Stimulated activated naive CD8-positive, alpha-beta T cell treated with anti-CD3 and anti-CD28 coated beads, Interleukin-15, Interleukin-2, amounts not matched to agents 100 U/mL and 50 U/mL, for 24 hours (primary cell): Measurements from ENCODE around the gene SLC35F3.
"Not testable (repeated sequence)": the region's sequence is repeated elsewhere in the genome, so short reads cannot be mapped to it uniquely, and the experiment has no call there.

Source experiments
- ATAC-seq: fragments of 150-1000 bp; cut with Tn5 transposase; one replicate; pipeline ENCODE4 v1.10.0; 2021
- DNase-seq: peaks from one replicate; pipeline ENCODE4 v3.0.0; 2021

SLC35F3 gene

GRCh38 chr1:234106032-234106431, 201.6 kb downstream of the SLC35F3 start:
- DNase-seq (no peak), ATAC-seq (no peak)

GRCh38 chr1:234107416-234108021, 203.0 kb downstream of the SLC35F3 start:
- DNase-seq (no peak), ATAC-seq (no peak)

GRCh38 chr1:234108921-234109320, 204.4 kb downstream of the SLC35F3 start:
- no peak for ATAC-seq

DNA sequence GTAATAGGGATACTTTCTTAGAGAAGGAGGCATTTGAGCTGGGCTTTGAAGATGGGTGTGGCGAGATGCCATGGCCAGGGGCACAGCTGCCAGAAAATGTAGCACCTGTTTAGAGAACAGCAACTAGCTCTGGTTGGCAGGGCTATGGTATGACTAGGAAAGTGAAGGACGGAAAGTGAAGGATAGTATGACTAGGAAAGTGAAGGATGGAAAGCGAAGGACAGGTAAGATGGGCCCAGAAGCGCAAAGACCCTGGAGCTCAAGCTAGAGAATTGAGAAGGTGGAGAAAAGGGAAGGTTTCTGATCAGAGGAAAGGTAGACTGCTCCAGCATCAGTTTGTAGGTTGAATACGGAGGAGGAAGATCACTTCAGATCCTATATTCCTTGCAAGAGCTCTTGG, 205.4 kb downstream of the SLC35F3 start:
- DNase-seq (no peak), ATAC-seq (no peak)

More at GRCh38 chr1:234108921-234109320, 204.4 kb downstream of the SLC35F3 start:
- no peak for DNase-seq

GRCh38 chr1:234111458-234112142, 207.1 kb downstream of the SLC35F3 start:
- ATAC-seq (no peak), DNase-seq (no peak)

DNA sequence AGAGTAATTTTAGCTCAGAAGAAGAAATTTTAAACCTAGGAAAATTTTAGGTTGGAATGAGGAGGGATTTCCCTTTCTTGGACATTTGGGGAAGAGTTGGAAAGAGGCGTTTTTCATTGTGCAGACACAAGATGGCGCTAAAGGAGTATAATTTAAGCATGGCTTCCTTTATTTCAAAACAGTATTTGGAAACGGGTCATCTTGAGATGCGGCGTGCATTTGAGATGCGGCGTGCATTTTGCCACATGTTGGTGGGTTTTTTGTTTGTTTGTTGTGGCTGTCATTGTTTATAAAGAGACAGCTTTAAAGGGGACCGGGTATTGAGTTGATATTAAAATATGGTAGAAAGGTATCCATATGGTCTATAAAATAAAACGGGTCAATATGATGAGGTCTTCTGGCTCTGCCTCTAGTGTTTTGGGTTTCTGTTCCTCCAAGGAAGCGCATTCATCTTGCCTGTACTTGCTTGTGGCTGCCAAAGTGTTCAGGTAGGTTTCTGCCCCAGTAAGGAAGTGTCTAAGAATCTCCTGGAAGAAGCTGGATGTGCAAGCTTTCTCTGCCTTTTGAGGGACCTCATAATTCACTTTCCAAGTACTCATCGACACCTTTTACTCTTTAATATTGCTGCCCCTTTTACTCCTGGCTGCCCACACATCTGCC, 210.3 kb downstream of the SLC35F3 start:
- DNase-seq (peak; percentile 28), ATAC-seq (no peak)

- ATAC-seq, result no peak
- no peak for DNase-seq
Measured at GRCh38 chr1:234118911-234119310, 214.4 kb downstream of the SLC35F3 start.

DNA sequence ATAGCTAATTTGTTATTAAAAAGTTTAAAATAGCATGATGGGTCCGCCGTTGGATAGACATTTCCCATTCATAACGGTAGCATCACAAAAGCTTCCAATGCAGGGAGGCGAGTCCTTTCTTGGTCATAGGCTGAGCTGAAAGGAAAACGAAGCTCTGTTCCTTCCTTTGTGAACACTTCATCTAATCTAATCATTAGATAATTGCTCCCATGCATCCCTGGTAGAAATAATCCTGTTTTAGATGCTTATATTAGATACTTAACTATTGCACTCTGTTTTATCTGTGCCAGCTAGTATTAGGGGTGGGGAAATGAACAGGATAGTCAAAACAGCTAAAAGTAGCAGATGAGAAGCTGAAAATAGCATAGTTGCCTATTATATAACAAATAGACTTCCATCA, 215.0 kb downstream of the SLC35F3 start:
- ATAC-seq (no peak), DNase-seq (no peak)

GRCh38 chr1:234120327-234120944, 216.0 kb downstream of the SLC35F3 start:
- DNase-seq (no peak), ATAC-seq (no peak)

GRCh38 chr1:234121659-234122058, 217.2 kb downstream of the SLC35F3 start:
- DNase-seq, ATAC-seq: not testable (repeated sequence)

GRCh38 chr1:234122571-234122970, 218.1 kb downstream of the SLC35F3 start:
- not testable (repeated sequence) for DNase-seq, ATAC-seq

DNA sequence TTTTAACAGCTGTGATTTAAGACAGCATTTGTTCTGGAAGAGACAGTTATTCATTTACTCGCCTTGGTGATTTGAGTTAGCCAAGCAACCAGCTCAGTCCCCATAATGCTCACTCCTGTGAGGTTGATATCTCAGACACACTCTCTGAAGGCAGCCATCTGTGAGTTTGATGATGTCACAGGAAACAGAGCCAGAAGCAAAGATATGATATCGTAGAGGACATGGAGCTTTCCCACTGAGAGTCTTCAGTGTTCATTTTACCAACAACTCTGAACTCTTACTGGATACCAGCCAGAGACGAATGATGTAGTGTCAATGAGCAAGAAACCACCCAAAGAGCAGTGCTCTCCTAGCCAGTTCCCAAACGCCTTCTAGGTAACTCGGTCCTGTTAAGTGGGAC, 219.4 kb downstream of the SLC35F3 start:
- DNase-seq, result no peak
- ATAC-seq, result no peak

DNA sequence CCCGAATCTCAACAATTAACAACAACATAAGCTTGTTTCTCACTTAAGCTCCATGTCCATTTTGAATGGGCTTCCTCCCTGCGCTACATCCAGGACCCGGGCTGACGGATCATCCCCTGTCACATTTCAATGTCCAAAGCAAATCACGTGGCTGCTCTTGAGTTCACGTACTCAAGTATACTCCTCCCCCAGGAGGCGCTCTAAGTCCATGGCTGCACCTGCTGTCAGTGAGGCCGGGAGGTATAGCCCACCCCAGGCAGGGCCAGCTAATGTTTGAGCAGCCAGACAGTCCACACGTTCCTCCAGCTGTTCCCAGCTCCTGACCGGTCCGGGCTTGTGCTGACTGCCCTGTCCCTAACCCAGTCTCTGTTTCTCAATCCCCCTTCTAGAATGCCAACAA, 220.8 kb downstream of the SLC35F3 start:
- ATAC-seq, result peak; percentile 79
- peak; percentile 68 for DNase-seq

- DNase-seq (no peak), ATAC-seq (no peak)
Measured at GRCh38 chr1:234125714-234126113, 221.2 kb downstream of the SLC35F3 start.

- no peak for ATAC-seq
- DNase-seq, result no peak
Measured at GRCh38 chr1:234127026-234127671, 222.7 kb downstream of the SLC35F3 start.

GRCh38 chr1:234132795-234133194, 228.3 kb downstream of the SLC35F3 start:
- ATAC-seq (no peak), DNase-seq (no peak)

GRCh38 chr1:234134878-234135277, 230.4 kb downstream of the SLC35F3 start:
- ATAC-seq (no peak), DNase-seq (no peak)

GRCh38 chr1:234135501-234135900, 231.0 kb downstream of the SLC35F3 start:
- ATAC-seq (no peak), DNase-seq (no peak)

GRCh38 chr1:234136073-234136472, 231.6 kb downstream of the SLC35F3 start:
- ATAC-seq, result no peak

GRCh38 chr1:234139966-234140365, 235.5 kb downstream of the SLC35F3 start:
- no peak for DNase-seq

More at GRCh38 chr1:234136073-234136472, 231.6 kb downstream of the SLC35F3 start:
- no peak for DNase-seq

DNA sequence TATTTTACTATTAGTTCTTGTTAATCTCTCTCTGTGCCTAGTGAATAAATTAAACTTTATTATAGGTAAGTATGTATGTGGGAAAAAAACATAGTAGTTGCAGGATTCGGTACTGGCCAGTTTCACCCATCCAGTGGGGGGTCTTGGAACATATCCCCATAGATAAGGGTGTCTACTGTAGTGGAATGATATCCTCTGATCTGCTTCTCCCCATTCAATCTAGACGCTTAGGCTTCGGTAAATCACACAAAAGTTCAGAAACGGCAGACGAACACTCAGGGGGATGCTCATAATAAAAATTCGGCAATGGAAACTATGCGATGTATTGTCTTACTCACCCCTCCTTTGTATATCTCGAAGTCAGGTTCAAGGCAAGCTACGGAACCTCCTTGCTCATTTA, 235.9 kb downstream of the SLC35F3 start:
- no peak for DNase-seq
- ATAC-seq, result no peak

More at GRCh38 chr1:234139966-234140365, 235.5 kb downstream of the SLC35F3 start:
- no peak for ATAC-seq

DNA sequence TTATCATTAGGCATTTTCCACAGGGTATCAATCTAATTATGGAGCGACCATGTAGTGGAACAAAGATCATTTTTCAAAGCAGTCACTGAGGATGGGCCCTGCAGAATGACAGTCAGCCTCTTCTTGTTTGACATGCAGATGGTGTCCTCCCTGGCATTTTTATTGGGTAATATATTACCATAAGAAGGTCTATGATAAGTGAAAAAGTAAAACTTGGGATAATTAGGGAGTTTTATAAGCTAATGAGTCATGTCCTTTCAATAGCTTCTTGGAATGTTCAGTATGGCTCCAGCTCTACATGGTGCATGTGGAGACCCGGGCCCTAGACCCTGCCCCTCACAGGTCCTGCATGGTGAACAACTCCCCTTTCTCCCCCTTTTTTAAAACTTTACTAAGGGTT, 236.5 kb downstream of the SLC35F3 start:
- ATAC-seq, result no peak
- no peak for DNase-seq
